Liver (tissue), 3 donors: ENCODE data around the gene PDLIM7.

ENCODE experiments used
- CTCF ChIP-seq: fragments of 150-350 bp; IDR thresholded peaks from 2 replicates; pipeline ENCODE4 v1.5.1; 2017; ENCODE audit warnings: improper control_type of control experiment, low read depth, low read length; ENCODE audit not compliant: missing input control
- EGR1 ChIP-seq, 2 donors: IDR thresholded peaks; 2 replicates each; pipeline ENCODE4 v1.6.1; 2016 to 2018; ENCODE audit warnings: antibody characterized with exemption in 2 of 2, low read depth in 2 of 2
- FOXA2 ChIP-seq: IDR thresholded peaks from 2 replicates; pipeline ENCODE4 v1.6.1; 2016; ENCODE audit warnings: antibody characterized with exemption
- MAX ChIP-seq: IDR thresholded peaks from 2 replicates; pipeline ENCODE4 v1.6.1; 2016; ENCODE audit warnings: antibody characterized with exemption
- TF ChIP-seq, protein P1 (sequence below): IDR thresholded peaks from 2 replicates; pipeline ENCODE4 v1.6.1; 2016; ENCODE audit warnings: antibody characterized with exemption
- donor health status: healthy.
- donor health status: healthy.

DNA sequence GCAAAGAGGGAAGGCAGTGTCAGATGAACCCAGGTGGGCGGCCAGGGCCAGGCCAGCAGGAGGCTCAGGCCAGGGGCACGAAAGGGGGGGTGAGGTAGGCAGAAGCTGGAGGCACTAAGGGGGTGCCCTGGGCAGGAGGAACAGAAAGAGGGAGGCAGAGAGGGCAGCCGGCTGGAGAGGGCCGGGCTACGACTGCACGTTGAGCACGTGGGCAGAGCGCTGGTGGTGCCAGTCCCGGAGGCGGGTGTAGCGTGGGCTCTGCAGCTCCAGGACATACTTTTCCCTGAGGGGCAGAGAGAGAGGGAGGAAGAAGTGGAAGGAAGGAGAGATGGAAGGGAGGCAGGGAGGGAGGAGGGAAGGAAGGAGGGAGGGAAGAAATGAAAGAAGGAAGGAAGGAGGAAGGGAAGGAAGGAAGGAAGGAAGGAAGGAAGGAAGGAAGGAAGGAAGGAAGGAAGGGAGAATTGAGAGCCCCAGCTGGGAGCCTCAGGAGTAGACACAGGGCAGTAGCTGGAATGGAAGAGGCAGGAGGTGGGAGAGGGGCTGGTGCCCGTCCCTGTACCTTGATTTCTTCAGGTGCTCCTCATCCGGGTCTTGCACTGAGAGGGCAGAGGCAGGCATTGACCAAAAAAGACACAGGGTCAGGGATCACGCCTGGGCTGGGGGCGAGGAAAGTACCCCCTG, 7.0 kb downstream of the PDLIM7 start:
- TF ChIP-seq CTCF (no peak), EGR1 (IDR thresholded peaks at IDR 0.05; ENCODE audit: low read depth in 2 of 2) (no peak), FOXA2 (no peak), MAX (no peak)
- TF ChIP-seq, protein P1, sequence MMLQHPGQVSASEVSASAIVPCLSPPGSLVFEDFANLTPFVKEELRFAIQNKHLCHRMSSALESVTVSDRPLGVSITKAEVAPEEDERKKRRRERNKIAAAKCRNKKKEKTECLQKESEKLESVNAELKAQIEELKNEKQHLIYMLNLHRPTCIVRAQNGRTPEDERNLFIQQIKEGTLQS: no peak
